Measurements from ENCODE around the gene SIX2.

DNA sequence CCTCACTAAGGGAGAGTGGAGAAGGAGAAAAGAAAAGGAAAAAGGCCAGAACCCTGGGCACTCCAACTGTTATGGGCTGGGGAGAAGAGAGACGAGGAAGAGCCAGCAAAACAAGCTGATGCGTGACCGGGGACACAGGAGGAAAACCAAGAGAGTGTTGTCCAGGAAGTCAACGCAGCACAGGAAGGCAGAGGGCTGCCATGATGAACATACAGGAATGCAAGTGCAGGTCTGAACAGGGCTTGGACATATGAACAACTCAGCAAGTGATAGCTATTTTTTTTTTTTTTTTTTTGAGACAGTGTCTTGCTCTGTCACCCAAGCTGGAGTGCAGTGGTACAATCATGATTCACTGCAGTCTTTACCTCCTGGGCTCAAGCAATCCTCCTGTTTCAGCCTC is 39.3 kb downstream of the SIX2 start:
- TF ChIP-seq, protein P1, sequence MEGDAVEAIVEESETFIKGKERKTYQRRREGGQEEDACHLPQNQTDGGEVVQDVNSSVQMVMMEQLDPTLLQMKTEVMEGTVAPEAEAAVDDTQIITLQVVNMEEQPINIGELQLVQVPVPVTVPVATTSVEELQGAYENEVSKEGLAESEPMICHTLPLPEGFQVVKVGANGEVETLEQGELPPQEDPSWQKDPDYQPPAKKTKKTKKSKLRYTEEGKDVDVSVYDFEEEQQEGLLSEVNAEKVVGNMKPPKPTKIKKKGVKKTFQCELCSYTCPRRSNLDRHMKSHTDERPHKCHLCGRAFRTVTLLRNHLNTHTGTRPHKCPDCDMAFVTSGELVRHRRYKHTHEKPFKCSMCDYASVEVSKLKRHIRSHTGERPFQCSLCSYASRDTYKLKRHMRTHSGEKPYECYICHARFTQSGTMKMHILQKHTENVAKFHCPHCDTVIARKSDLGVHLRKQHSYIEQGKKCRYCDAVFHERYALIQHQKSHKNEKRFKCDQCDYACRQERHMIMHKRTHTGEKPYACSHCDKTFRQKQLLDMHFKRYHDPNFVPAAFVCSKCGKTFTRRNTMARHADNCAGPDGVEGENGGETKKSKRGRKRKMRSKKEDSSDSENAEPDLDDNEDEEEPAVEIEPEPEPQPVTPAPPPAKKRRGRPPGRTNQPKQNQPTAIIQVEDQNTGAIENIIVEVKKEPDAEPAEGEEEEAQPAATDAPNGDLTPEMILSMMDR (IDR thresholded peaks at IDR 0.05), result no peak
- TF ChIP-seq POLR2AphosphoS5 (IDR thresholded peaks at IDR 0.05; ENCODE audit: insufficient read depth in 1 of 2, low read depth in 1 of 2), result no peak

Data from vagina (tissue), 2 donors.